Psoas muscle (tissue), 8 donors: ENCODE data around the gene MID1. TPM values are rescaled to one million over a fixed set of nuclear protein-coding genes. Genes with fewer than 3 reads are reported as not detected.

Experiments used
- ATAC-seq, 4 donors: fragments of 200-7000 bp; cut with Tn5 transposase; one replicate each; pipeline ENCODE4 v1.9.1; 2020; ENCODE audit warnings: moderate library complexity in 3 of 4, mild to moderate bottlenecking in 2 of 4
- DNase-seq, 2 donors: peaks; one replicate each; pipeline ENCODE4 v3.0.0-alpha.2; 2020
- H3K27ac ChIP-seq: fragments of 200-600 bp; one replicate; pipeline ENCODE4 v1.8.0; 2022
- H3K27me3 ChIP-seq, 3 donors: fragments of 200-600 bp in 1 of 3; one replicate each; pipeline versions ENCODE4 v1.6.1 to v1.8.0; 2013 to 2022; ENCODE audit warnings: low read length in 2 of 3, mild to moderate bottlenecking in 2 of 3, moderate library complexity in 1 of 3; ENCODE audit not compliant: insufficient read depth in 3 of 3
- H3K36me3 ChIP-seq, 2 donors: fragments of 200-600 bp in 1 of 2; one replicate each; pipeline versions ENCODE4 v1.6.1 to v1.8.0; 2013 to 2022; ENCODE audit warnings: low read depth in 1 of 2, mild to moderate bottlenecking in 1 of 2, moderate library complexity in 1 of 2; ENCODE audit not compliant: insufficient read depth in 1 of 2
- H3K4me1 ChIP-seq: fragments of 200-600 bp; one replicate; pipeline ENCODE4 v1.8.0; 2022
- H3K4me3 ChIP-seq: fragments of 200-600 bp; one replicate; pipeline ENCODE4 v1.8.0; 2022; ENCODE audit warnings: mild to moderate bottlenecking
- H3K9me3 ChIP-seq: fragments of 200-600 bp; one replicate; pipeline ENCODE4 v1.8.0; 2022
- WGBS, 3 donors: extraction: QIAGEN DNeasy Blood & Tissue Kit; methylation state at CpG; one replicate each; pipeline versions ENCODE4 v1.1.6 to v1.1.7; 2013; 5-methylcytosine and 5-hydroxymethylcytosine counted together
- intact Hi-C, 2 donors: fragments of 100-400 bp; cut with DNase I; formaldehyde crosslinking; loops; one replicate each; pipeline versions ENCODE4 v1.11.0 to v1.14.2; 2022
- polyA plus RNA-seq, 3 donors: library from polyadenylated mRNA; stranded (reverse); fragments of 200-250 nt; gene quantifications; one replicate each; pipeline ENCODE4 v1.2.3, GENCODE V29; 2013
- total RNA-seq, 4 donors: library from RNA; stranded (reverse); fragmentation: NEBNext Ultra II Directional in 2 of 4; extraction: Animal tissue kit (Norgen Biotek cat#: 25700) in 2 of 4; gene quantifications; one replicate each; pipeline versions ENCODE4 v1.2.1 to v1.2.4, GENCODE V29; 2021 to 2023
- TF ChIP-seq, protein P1 (sequence below): fragments of 200-600 bp; IDR thresholded peaks from one replicate; pipeline ENCODE4 v1.8.0; 2022; ENCODE audit warnings: antibody characterized with exemption
- donor health status: healthy with polysubstance abuse.
- donor health status: DM: no; HTN: no; CAD: no; lungs with moderate emphysema.
- donor health status: Bipolar disorder and iron deficiency.
- donor health status: healthy.
- donor health status: DM: yes; HTN: yes; CAD: no.
- donor health status: DM: no; HTN: no; CAD: no.
- donor health status: DM: no; HTN: no; CAD: no.
- donor health status: DM: yes; HTN: yes; CAD: no.

The MID1 gene
- total and polyA plus RNA-seq, 7 donors: 0.28 to 1.6 (median 0.90) TPM

DNA sequence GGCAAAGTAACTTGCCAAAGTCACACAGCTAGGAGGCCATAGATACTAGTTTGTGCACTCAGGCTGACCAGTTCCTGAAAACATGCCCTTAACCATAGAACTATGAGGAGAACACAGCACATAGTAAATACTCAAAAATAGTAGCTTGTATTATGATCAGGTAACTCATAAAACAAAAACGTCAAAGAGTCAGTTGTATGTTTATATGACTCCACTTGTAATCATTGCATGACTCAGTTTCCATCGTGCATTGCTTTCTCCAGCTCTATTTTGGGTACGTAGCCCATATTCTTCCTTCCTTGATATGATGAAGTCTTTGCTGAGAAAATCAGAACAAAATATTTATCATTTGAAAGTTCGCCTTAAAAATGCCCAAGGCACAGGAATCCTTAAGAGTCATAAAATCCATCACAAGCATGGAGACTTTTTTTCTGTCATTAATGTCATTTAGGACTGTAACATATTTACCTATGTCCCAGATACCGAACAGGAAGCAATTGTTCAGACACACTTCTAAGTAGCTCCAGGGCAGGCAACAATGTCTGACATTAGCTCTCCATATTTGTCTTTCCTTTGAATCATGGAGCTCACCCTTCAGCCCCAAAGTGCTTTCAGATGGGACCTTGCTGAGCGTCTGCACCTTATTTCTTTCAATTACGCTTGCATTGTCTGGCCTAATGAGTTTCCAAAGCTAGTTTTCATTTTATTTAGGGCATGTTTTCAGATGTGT is 11.2 kb upstream of the MID1 start:
- intact Hi-C loops: no loop called here
- WGBS, 3 donors: 80 to 96% (median 93%) methylated on average over 7 of the region's 7 CpGs

DNA sequence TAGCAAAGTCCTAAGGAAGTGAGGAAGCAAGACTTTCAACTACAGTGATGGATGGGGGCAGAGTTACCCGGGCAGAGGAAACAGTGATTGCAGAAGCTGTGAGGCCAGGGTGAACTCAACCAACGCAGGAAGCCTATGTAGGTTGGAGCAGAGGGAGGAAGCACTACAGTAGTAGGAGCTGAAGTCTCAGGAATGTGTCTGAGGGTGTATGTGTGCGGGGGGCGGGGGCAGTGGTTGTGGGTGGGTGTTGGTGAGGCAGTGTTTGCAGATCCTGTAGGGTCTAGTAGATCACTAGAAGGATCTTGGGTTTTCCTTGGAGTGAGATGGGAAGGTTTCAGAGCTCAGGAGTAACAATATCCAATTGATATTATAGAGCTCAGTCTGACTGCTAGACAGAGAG is 9.9 kb upstream of the MID1 start:
- 70 to 74% (median 73%) methylated on average over 4 of the region's 4 CpGs for WGBS, 3 donors
- no peak overlapping the region for H3K4me3 ChIP-seq
- H3K9me3 ChIP-seq: no peaks in the 10 kb centered on the region
- no peaks in the 10 kb centered on the region for H3K27me3 ChIP-seq
- H3K36me3 ChIP-seq: no peaks in the 10 kb centered on the region
- DNase-seq: no peak
- no peak overlapping the region for H3K27ac ChIP-seq
- TF ChIP-seq, protein P1, sequence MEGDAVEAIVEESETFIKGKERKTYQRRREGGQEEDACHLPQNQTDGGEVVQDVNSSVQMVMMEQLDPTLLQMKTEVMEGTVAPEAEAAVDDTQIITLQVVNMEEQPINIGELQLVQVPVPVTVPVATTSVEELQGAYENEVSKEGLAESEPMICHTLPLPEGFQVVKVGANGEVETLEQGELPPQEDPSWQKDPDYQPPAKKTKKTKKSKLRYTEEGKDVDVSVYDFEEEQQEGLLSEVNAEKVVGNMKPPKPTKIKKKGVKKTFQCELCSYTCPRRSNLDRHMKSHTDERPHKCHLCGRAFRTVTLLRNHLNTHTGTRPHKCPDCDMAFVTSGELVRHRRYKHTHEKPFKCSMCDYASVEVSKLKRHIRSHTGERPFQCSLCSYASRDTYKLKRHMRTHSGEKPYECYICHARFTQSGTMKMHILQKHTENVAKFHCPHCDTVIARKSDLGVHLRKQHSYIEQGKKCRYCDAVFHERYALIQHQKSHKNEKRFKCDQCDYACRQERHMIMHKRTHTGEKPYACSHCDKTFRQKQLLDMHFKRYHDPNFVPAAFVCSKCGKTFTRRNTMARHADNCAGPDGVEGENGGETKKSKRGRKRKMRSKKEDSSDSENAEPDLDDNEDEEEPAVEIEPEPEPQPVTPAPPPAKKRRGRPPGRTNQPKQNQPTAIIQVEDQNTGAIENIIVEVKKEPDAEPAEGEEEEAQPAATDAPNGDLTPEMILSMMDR: no peak
- intact Hi-C loops: no loop called here
- ATAC-seq: no peak
- H3K4me1 ChIP-seq: no peaks in the 10 kb centered on the region

More for the DNA sequence above, 11.2 kb upstream of the MID1 start:
- DNase-seq (no peak), ATAC-seq (no peak)
- Histone ChIP-seq H3K27ac (no peak overlapping the region), H3K27me3 (no peaks in the 10 kb centered on the region), H3K4me1 (no peaks in the 10 kb centered on the region), H3K4me3 (no peak overlapping the region), H3K9me3 (no peaks in the 10 kb centered on the region), H3K36me3 (no peaks in the 10 kb centered on the region)
- TF ChIP-seq, protein P1: no peak

DNA sequence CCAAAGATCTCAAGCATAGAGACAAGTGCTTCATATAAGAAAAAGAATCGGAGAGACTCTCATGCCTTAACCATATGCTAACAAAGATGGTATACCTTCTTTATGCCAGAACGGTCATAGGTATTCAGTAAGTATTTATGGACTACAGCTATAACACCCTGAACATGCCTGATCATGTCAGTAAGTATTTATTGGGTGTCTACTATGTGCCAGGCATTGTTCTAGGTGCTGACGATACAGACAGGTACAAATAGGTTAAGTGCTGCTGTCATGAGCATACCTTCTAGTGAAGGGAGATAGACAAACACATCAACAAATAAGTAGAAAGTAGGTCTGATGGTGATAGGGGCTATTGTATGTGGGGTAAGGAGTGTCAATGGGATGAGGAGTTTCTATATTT is 9.5 kb upstream of the MID1 start:
- DNase-seq: no peak
- Histone ChIP-seq H3K4me3 (no peak overlapping the region), H3K9me3 (no peaks in the 10 kb centered on the region), H3K27me3 (no peaks in the 10 kb centered on the region), H3K36me3 (no peaks in the 10 kb centered on the region), H3K27ac (no peak overlapping the region), H3K4me1 (no peaks in the 10 kb centered on the region)
- intact Hi-C loops: no loop called here
- no peak for ATAC-seq
- WGBS, 3 donors: 87 to 98% (median 95%) methylated on average over 3 of the region's 3 CpGs
- TF ChIP-seq, protein P1: no peak

DNA sequence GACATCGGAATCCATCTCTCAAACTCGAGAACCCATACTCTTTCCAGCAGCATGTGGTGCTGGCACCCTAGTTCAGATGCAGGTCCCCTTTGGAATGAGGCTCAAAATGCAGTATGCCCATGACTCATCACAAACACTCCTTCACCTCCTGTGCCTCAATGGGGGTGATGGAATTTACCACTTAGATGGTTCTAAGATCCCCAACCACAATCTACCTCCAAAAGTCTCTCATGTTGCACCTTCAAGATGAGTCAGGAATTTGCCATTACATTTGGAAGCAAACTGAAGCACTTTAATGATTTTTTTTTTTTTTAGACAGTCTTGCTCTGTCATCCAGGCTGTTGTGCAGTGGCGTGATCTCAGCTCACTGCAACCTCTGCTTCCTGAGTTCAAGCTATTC is 8.5 kb upstream of the MID1 start:
- DNase-seq: no peak
- H3K9me3 ChIP-seq: no peaks in the 10 kb centered on the region
- H3K4me1 ChIP-seq: no peaks in the 10 kb centered on the region
- no peak overlapping the region for H3K27ac ChIP-seq
- ATAC-seq: no peak
- no peaks in the 10 kb centered on the region for H3K27me3 ChIP-seq
- intact Hi-C loops: no loop called here
- H3K4me3 ChIP-seq: no peak overlapping the region
- TF ChIP-seq, protein P1: no peak
- WGBS, 3 donors: 79 to 96% (median 94%) methylated on average over 3 of the region's 3 CpGs
- no peaks in the 10 kb centered on the region for H3K36me3 ChIP-seq

DNA sequence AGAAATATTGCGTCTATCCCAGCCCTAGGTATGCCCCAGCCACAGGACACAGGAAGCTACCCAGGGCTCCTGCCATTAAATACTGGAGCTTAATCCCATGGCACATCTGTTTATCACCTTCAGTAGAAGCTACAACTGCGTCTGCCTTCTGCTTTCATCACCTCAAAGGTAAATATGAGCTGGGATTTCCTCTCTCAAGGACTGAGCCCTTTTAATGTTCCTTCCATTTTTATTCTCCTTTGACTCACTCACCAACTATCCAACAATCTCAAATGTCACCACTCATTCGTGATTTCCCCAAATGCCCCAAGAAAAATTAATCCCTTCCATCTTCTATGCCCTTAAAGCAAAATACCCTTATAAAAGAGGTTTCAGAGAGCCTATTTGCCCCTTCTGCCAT is 1.8 kb upstream of the MID1 start:
- intact Hi-C loops: no loop called here

More for the DNA sequence above, 1.8 kb upstream of the MID1 start:
- Histone ChIP-seq H3K27ac (no peak overlapping the region), H3K4me3 (no peak overlapping the region), H3K9me3 (no peaks in the 10 kb centered on the region), H3K4me1 (no peaks in the 10 kb centered on the region), H3K27me3 (peaks cover 0 to 47% (median 0%) of the 10 kb centered on the region in 3 donors), H3K36me3 (no peaks in the 10 kb centered on the region)
- no peak for ATAC-seq
- DNase-seq: no peak
- TF ChIP-seq, protein P1: no peak
- 45 to 84% (median 70%) methylated on average over 2 to 3 of the region's 3 CpGs for WGBS, 3 donors
